ENCODE measurements around the gene ANKRD6. TPM values are rescaled to one million over a fixed set of nuclear protein-coding genes. Genes with fewer than 3 reads are reported as not detected.

The ANKRD6 gene
- total RNA-seq, 1 experiment from 2014 or later = 22.1 TPM

DNA sequence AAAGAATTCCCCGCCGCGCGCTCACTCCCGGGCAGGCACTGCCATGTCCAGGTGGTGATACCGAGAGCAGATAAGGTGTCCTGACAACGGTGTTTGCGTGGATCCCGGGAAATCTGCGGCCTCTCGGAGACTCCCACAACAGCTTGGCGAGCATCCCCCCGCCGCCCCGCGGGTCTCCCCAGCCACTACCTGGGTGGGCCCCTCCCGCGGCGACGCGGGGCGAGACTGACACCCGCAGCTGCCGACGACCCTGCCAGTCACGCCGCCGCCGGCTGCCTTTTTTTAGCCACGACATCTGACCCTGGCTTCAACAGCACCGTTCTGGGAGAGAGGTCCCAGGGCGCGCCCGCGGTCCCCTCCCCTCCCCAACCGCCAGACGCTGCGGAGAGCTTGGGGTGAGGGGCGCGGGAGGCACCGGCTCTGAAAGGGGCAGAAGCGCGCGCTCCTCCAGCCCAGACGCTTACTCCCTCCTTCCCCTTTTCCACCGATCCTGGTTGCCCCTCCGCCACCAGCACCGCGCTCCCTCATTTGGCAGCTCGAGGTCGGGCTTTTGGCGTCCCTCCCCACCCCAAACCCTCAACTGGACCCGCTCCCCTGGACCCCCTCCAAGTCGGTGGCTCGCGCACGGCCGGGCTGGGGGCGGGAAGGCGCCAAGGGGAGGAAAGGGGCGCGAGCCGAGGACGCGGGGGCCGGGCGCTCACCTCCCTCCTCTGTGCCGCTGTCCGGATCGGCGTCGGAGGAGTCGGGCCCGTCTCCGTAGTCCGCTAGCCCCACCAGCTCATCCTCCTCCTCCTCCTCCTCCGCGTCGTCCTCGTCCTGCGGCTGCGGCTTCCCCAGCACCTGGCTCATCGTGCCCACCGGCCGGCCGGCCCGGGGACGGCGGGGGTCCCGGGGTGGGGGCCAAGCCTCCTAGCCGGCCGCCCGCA, 21.5 kb upstream of the ANKRD6 start:
- in situ Hi-C loops (cut with HindIII; ENCODE audit: low sequenced_read_pairs) = no loop called here
- DNase-seq (ENCODE audit: low spot score) = peak; percentile 66

- DNase-seq (ENCODE audit: low spot score) = peak; percentile 90
- in situ Hi-C loops (cut with HindIII; ENCODE audit: low sequenced_read_pairs) = no loop called here
These were observed 20.6 kb upstream of the ANKRD6 start, which contains the start of gene RRAGD for GRCh38 chr6:89412071-89413005. Gene RRAGD, minus strand, starts transcription at chr6:89412273. Its CDS starts 280 bp downstream, at chr6:89411993.

- peak; percentile 71 for DNase-seq (ENCODE audit: low spot score)
- in situ Hi-C loops (cut with HindIII; ENCODE audit: low sequenced_read_pairs) = no loop called here
These were observed 19.9 kb upstream of the ANKRD6 start for GRCh38 chr6:89413006-89413400.

DNA sequence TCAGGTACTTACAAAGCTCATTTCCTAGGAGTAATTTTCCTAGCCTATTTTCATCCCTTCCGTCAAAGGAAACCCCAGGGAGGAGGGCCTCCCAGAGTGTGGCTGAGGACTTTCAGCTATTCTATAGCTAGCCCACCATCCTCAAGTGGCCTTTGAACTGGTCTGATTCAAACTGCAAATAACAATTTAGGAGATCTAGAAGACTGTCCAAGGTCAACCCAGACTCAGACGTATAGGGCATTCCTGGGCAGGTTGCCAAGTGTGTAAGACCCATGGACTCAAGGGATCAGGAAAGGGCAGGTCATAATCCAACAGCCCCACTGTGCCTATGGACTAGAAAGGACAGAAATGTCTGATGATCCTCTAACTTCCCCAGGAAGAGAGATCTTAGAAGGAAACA, 18.7 kb upstream of the ANKRD6 start:
- no peak for DNase-seq (ENCODE audit: low spot score)
- in situ Hi-C loops (cut with HindIII; ENCODE audit: low sequenced_read_pairs) = no loop called here

DNA sequence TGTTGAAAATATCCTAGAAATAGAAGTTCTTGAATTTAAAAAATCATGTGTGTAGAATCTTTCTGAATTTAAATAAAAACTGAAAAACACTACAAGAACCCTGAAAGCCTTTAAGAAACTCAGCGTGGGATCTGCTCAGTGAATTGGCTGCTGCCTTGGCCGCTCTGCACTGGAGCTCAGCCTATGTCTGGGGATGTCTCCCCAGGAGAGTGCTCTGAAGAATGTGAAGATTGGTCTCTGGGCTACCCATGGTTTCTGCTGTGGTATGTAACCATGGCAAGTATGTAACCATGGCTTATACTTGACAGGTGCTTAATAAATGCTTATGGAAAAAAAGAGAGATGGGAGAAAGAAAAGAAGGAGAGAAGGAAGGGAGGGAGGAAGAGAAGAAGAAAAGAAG, 17.8 kb upstream of the ANKRD6 start:
- in situ Hi-C loops (cut with HindIII; ENCODE audit: low sequenced_read_pairs) = no loop called here
- DNase-seq (ENCODE audit: low spot score) = no peak

DNA sequence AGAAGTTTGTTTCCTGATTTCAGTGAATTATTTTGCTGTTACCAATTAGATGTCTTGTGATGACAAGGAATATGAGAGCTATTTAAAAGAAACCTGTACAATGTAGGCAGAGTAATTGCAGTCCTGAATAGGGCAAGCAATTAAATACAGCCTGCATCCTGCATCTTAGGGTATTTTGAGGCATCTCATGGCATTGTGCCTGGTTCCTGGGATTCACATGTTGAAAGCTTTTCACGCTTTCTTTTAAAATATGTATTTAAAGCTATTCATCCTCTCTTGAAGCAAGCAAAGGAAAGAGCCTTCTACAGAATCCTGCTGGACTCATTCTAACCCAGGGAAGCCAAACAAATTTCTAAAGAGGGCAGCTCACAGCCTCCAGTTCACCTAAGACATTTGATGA, 16.2 kb upstream of the ANKRD6 start:
- in situ Hi-C loops (cut with HindIII; ENCODE audit: low sequenced_read_pairs) = no loop called here
- DNase-seq (ENCODE audit: low spot score) = no peak

GRCh38 chr6:89430201-89430962, 2.6 kb upstream of the ANKRD6 start:
- DNase-seq (ENCODE audit: low spot score) = no peak
- in situ Hi-C loops (cut with HindIII; ENCODE audit: low sequenced_read_pairs) = loop anchor here (10.0 kb wide), 1 partner anchor 204 kb away; the partner anchor contains the start of gene LYRM2

GRCh38 chr6:89433252-89434149, 549 bp downstream of the ANKRD6 start:
- peak; percentile 77 for DNase-seq (ENCODE audit: low spot score)
- in situ Hi-C loops (cut with HindIII; ENCODE audit: low sequenced_read_pairs) = loop anchor here (10.0 kb wide), 1 partner anchor 201 kb away; the partner anchor contains the start of gene LYRM2

- no peak for DNase-seq (ENCODE audit: low spot score)
- in situ Hi-C loops (cut with HindIII; ENCODE audit: low sequenced_read_pairs) = loop anchor here (10.0 kb wide), 1 partner anchor 201 kb away; the partner anchor contains the start of gene LYRM2
These were observed 1.2 kb downstream of the ANKRD6 start for GRCh38 chr6:89434150-89434499.

- in situ Hi-C loops (cut with HindIII; ENCODE audit: low sequenced_read_pairs) = loop anchor here (10.0 kb wide), 1 partner anchor 200 kb away; the partner anchor contains the start of gene LYRM2
- DNase-seq (ENCODE audit: low spot score) = peak; percentile 85
These were observed 2.0 kb downstream of the ANKRD6 start for GRCh38 chr6:89434954-89435353.

GRCh38 chr6:89436226-89436625, 3.3 kb downstream of the ANKRD6 start:
- in situ Hi-C loops (cut with HindIII; ENCODE audit: low sequenced_read_pairs) = loop anchor here (10.0 kb wide), 1 partner anchor 199 kb away; the partner anchor contains the start of gene LYRM2
- no peak for DNase-seq (ENCODE audit: low spot score)

GRCh38 chr6:89438248-89438647, 5.3 kb downstream of the ANKRD6 start:
- DNase-seq (ENCODE audit: low spot score) = no peak
- in situ Hi-C loops (cut with HindIII; ENCODE audit: low sequenced_read_pairs) = loop anchor here (10.0 kb wide), 1 partner anchor 197 kb away; the partner anchor contains the start of gene LYRM2

DNA sequence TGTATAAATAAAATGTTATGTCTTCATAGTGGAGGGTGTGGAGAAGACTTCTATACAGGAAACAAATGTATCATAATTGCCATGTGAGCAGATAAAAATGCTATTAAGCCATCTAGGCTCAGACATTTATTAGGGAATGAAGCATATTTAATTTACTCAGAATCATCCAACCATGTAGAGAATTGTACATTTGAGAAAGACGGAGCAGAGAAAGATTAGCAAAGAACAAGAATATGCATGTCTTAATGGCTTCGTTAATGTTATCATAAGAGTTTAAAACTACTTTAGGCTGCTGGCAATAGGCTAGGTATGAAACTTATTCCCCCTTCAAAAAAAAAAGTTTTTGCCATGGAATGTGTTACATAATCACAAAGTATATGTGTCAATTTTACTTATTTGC, 6.1 kb downstream of the ANKRD6 start:
- DNase-seq (ENCODE audit: low spot score) = no peak
- in situ Hi-C loops (cut with HindIII; ENCODE audit: low sequenced_read_pairs) = loop anchor here (10.0 kb wide), 1 partner anchor 196 kb away; the partner anchor contains the start of gene LYRM2

DNA sequence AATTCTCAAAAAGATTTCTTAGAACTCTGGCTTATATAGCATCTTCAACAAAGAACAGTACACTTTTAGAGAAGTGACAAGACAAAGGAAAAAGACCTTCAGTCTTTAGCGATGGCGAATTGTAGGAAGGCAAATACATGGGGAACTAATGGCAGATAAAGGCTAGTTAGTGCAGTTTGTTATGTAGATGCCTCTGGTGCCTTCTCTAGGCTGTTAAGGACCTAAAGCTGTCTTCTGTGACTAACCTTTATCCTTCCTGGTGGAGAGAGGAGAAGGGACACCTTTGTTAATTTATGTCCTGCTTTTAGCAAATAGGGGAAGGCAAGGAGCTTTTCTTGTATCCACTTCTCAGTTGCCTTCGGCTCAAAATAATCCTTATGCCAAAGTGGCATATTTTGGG, 7.2 kb downstream of the ANKRD6 start:
- in situ Hi-C loops (cut with HindIII; ENCODE audit: low sequenced_read_pairs) = no loop called here
- no peak for DNase-seq (ENCODE audit: low spot score)

DNA sequence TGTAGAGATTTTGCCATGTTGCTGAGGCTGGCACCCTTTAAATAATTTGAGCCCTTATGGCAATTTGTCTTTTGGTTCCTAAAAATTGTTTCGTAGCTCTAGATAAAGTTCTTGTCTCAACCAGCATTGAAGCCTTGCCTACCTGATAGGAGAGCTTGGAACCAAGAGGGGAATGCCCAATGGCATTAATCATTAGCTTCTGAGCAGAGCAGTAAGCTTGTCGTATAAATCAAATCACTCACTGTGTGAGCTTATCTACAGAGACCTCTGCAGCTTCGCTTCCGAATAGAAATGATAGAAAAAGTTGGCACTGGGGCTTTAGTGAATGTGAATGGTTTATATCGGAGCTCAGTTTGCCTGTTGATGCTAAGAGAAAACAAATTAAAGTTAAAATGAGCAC, 10.7 kb downstream of the ANKRD6 start:
- in situ Hi-C loops (cut with HindIII; ENCODE audit: low sequenced_read_pairs) = no loop called here

DNA sequence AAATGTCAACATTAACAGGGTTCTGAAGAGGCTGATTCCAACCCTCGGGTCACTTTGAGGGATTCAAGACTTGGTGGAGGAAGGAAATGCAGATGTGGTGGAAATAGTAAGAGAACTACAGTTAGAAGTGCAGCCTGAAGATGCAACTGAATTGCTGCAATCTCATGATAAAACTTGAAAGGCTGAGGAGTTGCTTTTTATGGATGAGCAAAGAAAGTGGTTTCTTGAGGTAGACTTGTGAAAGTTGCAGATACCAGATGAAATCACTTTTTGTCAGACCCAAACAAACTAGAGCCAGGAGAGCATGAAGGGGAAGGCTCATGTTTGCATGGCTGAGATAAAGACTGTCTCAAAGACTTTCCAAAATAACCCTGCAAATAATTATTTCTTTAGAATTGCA, 16.2 kb downstream of the ANKRD6 start:
- in situ Hi-C loops (cut with HindIII; ENCODE audit: low sequenced_read_pairs) = no loop called here
- DNase-seq (ENCODE audit: low spot score) = no peak

More for the DNA sequence above, 10.7 kb downstream of the ANKRD6 start:
- no peak for DNase-seq (ENCODE audit: low spot score)

GRCh38 chr6:89452281-89452680, 19.3 kb downstream of the ANKRD6 start:
- no peak for DNase-seq (ENCODE audit: low spot score)
- in situ Hi-C loops (cut with HindIII; ENCODE audit: low sequenced_read_pairs) = no loop called here

DNA sequence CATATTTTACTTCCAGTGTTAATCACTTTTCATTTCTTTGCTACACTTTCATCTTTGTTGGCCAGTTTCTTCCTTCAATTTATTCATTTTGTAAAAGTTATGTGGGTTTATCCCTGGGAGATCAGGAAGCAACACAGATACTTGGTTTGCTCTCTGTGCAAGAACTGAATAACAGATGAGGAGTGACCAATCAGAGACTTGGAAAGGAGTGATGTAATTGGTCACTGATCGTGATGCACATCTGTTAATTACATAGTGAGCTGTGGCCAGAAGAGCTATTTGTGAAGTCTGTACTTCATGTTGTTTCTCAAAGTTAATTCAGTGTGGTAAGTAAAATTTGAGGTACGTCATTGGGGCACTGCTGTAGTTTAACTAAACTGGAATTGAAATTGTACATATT, 21.3 kb downstream of the ANKRD6 start:
- DNase-seq (ENCODE audit: low spot score) = no peak

More for the DNA sequence above, 21.3 kb downstream of the ANKRD6 start:
- in situ Hi-C loops (cut with HindIII; ENCODE audit: low sequenced_read_pairs) = no loop called here
